Fibroblast of pulmonary artery (primary cell): Measurements from ENCODE around the gene FLACC1.
"Not testable (repeated sequence)": the region's sequence is repeated elsewhere in the genome, so short reads cannot be mapped to it uniquely, and the experiment has no call there.

Experiments used
- DNase-seq: peaks from one replicate; pipeline ENCODE4 v3.0.0-alpha.2; 2010; ENCODE audit warnings: low read depth
- H3K4me3 ChIP-seq: replicated peaks from 2 replicates; pipeline ENCODE4 v1.5.1; 2011; ENCODE audit warnings: low read depth, mild to moderate bottlenecking, control low read depth, low read length, moderate library complexity
- TF ChIP-seq, protein P1 (sequence below): IDR thresholded peaks from 2 replicates; pipeline ENCODE4 v1.5.1; 2011; ENCODE audit warnings: mild to moderate bottlenecking, control low read depth, low read length, inconsistent platforms; ENCODE audit errors: missing control alignments

FLACC1 gene

DNA sequence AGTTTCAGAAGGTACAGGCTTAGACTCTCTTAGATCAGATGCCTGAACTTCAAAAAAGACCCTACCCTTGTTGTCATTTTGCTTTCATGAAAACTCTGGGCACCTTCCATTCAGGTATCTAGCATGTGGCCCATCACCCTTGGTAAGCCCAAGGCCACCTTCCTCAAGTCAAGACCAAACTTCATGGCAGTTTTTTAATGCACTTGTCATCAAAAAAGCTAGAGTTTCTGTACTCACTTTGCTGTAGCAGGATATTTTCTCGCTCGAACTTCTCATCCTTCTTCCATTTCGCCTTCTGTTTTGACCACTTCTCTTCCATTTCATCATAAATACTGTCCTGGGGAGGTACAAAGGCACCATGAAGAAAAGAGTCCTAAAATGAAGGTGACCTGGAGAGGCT, 48.2 kb downstream of the FLACC1 start:
- H3K4me3 ChIP-seq: no peak overlapping the region
- TF ChIP-seq, protein P1, sequence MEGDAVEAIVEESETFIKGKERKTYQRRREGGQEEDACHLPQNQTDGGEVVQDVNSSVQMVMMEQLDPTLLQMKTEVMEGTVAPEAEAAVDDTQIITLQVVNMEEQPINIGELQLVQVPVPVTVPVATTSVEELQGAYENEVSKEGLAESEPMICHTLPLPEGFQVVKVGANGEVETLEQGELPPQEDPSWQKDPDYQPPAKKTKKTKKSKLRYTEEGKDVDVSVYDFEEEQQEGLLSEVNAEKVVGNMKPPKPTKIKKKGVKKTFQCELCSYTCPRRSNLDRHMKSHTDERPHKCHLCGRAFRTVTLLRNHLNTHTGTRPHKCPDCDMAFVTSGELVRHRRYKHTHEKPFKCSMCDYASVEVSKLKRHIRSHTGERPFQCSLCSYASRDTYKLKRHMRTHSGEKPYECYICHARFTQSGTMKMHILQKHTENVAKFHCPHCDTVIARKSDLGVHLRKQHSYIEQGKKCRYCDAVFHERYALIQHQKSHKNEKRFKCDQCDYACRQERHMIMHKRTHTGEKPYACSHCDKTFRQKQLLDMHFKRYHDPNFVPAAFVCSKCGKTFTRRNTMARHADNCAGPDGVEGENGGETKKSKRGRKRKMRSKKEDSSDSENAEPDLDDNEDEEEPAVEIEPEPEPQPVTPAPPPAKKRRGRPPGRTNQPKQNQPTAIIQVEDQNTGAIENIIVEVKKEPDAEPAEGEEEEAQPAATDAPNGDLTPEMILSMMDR: no peak
- DNase-seq: no peak

DNA sequence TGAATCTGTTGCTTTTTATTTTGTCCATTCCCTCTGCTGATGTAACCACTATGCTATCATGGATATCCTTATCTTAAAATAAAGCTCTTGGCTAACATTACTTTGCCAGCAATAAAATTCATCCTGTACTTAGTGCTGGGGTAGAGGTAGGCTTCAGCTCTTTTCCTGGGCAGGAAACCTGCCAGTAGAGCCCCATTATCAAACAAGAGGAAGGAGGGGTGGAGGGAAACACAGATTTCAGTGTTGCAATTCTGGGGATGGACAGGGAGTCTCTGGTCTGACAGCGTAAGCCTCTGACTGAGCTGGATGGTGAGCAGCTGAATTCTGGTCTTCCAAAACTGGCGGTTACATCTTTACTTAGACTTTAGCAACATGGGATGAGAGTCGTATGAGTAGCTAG, 49.3 kb downstream of the FLACC1 start:
- TF ChIP-seq, protein P1: no peak
- DNase-seq: no peak
- H3K4me3 ChIP-seq: no peak overlapping the region

DNA sequence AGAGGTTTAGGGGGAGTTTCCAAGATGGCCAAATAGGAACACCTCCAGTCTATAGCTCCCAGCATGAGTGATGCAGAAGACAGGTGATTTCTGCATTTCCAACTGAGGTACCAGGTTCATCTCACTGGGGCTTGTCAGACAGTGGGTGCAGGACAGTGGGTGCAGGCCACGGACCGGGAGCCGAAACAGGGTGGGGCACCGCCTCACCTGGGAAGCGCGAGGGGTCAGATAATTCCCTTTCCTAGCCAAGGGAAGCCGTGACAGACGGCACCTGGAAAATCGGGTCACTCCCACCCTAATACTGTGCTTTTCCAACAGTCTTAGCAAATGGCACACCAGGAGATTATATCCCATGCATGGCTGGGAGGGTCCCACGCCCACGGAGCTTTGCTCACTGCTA, 57.2 kb downstream of the FLACC1 start:
- DNase-seq, H3K4me3 ChIP-seq: not testable (repeated sequence)

DNA sequence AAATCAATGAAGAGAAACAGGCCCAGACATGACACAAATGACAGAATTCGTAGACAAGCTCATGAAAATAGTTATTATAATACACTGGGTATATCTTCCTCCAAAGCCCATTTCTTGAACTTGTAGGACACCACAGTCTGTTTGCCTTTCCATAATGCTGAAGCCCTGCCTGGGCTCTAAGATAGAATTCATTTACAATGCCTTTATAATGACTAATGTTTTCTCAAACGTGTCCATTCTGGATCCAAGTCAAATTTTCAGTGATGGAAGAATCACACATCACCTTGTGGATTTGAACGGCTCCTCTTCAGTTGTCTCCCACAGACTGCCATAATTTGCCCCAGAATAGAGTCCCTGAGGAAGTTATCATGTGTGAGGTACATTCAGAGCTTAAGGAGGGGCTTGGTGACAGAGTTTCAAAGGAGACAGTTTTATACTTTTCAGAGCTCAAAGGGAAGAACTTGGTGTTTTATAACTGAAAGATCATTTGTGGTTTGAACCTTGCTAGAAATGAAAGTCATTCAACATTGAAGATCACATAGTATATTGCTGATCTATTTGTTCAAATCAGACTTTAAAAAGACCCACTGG, 58.6 kb downstream of the FLACC1 start:
- no peak for DNase-seq
- no peak overlapping the region for H3K4me3 ChIP-seq
- TF ChIP-seq, protein P1: no peak

DNA sequence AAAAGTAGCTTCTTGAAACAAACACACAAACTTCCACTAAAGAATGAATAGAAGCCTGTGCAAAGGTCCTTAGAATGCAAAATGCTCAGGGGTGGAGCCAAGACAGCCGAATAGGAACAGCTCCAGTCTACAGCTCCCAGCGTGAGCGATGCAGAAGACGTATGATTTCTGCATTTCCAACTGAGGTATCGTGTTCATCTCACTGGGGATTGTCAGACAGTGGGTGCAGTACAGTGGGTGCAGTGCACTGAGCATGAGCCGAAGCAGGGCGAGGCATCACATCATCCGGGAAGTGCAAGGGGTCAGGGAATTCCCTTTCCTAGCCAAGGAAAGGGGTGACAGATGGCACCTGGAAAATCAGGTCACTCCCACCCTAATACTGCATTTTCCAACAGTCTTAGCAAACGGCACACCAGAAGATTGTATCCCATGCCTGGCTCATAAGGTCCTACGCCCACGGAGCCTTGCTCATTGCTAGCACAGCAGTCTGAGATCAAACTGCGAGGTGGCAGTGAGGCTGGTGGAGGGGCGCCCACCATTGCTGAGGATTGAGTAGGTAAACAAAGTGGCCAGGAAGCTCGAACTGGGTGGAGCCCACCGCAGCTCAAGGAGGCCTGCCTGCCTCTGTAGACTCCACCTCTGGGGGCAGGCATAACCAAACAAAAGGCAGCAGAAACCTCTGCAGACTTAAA, 66.5 kb downstream of the FLACC1 start:
- DNase-seq, H3K4me3 ChIP-seq: not testable (repeated sequence)

DNA sequence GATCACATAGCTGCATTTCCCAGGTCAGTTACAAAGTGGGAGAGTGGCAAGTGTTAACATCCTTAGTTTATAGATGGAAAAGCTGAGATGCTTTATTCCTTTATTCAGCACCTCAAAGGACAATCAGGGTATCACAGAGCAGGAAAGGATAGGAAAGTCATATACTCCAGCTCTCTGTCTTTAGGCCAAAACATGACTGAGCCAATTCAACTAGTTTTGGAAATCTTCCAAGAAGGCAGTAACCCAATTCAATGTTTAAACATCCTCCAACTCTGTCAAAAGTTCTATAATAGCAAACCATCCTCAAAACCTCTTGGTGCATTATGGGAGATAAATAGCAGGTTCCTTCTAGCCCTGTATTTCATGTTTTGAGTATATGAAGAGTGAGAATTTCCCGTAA, 71.6 kb downstream of the FLACC1 start:
- DNase-seq: no peak
- H3K4me3 ChIP-seq: no peak overlapping the region
- TF ChIP-seq, protein P1: no peak

DNA sequence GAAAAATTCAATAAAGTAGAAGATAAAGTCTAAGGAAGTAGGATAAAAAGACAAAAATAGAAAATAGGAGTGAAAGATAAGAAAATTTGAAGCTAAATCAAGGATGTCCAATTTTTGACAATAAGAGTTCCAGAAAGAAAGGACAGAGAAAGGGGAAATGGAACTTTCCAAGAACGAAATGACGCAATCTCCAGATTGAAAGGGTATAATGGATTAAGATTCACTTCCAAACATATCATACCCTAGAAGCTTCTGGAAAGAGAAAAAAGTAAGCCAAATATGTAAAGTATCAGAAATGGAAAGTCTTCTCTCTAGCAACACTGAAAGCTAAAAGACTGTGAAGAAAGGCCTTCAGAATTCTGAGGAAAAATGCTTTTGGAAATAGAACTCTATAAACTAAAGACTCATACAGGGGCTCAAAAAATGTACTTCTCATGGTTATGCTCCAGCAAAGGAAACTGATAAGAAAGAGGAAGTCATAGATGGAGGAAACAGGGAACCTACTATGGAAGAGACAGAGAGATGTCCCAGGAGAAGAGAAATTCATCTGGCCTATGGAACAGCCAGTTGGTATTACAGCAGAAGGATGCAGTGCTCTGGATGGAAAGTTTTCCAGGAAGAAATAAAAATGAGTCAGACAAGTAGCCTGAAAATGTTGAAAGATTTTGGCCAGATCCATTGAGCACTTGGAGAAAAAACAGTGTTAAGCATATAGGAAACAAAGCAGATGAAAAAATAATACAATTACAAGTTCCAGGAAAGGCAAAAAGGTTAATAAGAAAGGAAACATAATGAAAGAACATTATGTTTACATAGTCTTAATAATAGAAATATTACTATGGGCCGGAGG, 76.7 kb downstream of the FLACC1 start:
- no peak overlapping the region for H3K4me3 ChIP-seq
- TF ChIP-seq, protein P1: no peak
- peak; percentile 47 for DNase-seq

DNA sequence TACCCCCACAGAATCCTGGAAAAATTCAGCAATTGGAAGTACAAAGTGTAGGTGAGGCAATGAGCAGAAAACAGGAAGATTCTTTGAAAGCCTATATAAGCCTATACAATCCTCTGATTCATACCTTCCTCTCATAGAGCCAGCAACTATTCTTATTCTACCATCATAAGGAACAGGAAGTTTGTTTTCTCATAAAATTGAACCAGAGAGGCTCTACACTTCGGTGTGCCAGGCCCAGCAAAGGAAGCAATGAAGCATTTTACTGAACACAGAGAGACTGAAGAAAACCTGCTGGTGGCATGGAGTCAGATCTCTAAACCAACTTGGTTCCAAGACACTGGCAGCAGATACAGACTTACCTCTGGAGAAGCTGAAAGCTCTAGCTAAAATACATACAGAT, 78.1 kb downstream of the FLACC1 start:
- no peak for DNase-seq
- no peak overlapping the region for H3K4me3 ChIP-seq
- TF ChIP-seq, protein P1: no peak
